Smooth muscle cell of the brain vasculature (primary cell): ENCODE data around the gene PDE4A.
"Not testable (repeated sequence)": the region's sequence is repeated elsewhere in the genome, so short reads cannot be mapped to it uniquely, and the experiment has no call there.

ENCODE experiments used
- DNase-seq: peaks from one replicate; pipeline ENCODE4 v3.0.0-alpha.2; 2012; ENCODE audit warnings: low read depth, low spot score

Gene PDE4A

DNA sequence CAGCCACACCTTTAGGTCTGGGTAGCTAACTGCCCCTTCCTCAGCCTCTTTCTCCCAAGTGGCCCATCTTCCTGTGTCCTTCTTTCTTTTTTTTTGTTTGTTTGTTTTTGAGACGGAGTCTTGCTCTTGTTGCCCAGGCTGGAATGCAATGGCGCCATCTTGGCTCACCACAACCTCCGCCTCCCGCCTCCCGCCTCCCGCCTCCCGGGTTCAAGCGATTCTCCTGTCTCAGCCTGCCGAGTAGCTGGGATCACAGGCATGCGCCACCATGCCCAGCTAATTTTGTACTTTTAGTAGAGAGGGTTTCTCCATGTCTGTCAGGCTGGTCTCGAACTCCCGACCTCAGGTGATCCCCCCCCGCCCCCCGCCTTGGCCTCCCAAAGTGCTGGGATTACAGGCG, 41.7 kb downstream of the PDE4A start:
- not testable (repeated sequence) for DNase-seq

DNA sequence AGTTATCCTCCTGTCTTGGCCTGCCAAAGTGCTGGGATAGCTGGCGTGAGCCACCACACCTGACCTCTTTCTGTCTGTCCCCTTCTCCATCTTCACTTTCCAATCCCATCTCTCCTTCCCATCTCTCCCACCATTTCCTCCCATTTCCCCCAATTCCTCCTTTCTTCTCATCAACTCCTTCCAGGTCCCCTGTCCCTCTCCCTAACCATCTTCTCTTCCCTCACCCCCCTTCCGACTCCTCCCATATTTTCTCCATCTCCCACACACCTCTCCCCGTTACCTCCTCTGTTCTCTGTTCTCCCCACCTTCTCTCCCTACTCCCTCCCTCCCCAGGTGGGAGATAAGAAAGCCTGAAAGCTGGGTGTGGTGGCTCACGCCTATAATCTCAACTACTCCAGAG, 42.2 kb downstream of the PDE4A start:
- DNase-seq = no peak

DNA sequence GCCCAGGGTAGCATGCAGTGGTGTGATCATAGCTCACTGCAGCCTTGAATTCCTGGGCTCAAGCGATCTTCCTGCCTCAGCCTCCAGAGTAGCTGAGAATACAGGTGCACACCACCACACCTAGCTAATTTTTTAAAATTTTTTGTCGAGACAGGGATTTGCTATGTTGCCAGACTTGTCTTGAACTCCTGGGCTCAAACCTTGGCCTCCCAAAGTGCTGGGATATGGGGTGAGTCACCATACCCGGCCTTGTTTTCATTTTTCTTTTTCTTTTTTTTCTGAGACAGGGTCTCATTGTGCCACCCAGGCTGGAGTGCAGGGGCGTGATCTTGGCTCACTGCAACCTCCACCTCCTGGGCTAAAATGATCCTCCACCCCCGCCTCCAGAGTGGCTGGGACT, 44.1 kb downstream of the PDE4A start:
- DNase-seq = no peak

DNA sequence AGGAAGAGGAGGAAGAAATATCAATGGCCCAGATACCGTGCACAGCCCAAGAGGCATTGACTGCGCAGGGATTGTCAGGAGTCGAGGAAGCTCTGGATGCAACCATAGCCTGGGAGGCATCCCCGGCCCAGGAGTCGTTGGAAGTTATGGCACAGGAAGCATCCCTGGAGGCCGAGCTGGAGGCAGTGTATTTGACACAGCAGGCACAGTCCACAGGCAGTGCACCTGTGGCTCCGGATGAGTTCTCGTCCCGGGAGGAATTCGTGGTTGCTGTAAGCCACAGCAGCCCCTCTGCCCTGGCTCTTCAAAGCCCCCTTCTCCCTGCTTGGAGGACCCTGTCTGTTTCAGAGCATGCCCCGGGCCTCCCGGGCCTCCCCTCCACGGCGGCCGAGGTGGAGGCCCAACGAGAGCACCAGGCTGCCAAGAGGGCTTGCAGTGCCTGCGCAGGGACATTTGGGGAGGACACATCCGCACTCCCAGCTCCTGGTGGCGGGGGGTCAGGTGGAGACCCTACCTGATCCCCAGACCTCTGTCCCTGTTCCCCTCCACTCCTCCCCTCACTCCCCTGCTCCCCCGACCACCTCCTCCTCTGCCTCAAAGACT, 46.9 kb downstream of the PDE4A start:
- DNase-seq = no peak

- no peak for DNase-seq
Observed at GRCh38 chr19:10468133-10468532, 47.8 kb downstream of the PDE4A start.

- no peak for DNase-seq
Observed at GRCh38 chr19:10471909-10472308, 51.6 kb downstream of the PDE4A start.

DNA sequence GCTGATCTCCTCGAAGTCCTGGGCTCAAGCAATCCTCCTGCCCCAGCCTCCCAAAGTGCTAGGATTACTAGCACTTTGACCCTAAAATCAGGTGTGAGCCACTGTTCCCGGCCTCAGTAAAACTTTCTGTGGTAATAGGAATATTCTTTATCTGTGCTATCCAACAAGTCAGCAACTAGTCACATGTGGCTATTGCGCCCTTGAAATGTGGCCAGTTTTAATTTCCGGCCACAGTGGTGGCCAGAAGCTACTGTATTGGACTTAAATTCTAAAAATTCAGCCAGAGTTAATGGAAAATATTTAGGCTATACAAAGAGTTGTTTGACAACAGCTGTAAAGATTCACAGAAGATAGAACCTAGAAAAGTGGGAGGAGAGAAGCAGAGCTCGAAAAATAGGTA, 52.9 kb downstream of the PDE4A start:
- DNase-seq = no peak

DNA sequence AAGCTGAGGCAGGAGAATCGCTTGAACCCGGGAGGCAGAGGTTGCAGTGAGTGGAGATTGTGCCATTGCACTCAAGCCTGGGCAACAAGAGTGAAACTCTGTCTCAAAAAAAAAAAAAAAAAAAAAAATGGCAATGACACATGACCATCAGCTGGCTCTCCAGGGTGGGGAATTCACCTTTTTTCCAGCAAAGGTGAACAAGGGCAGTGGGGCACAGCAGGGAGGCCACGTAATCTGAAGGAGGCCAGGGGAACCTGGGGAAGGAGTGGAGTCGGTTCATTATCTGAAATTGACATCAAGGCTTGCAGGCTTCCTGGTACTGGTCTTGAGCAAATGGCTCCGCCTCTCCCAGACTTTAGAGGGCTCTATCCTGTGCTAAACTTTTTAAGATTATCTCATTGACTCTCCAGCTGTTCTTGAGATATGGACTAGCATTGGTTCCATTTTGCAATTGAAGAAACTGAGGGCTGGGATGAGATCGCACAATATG, 54.7 kb downstream of the PDE4A start:
- DNase-seq = no peak

GRCh38 chr19:10478476-10478875, 58.1 kb downstream of the PDE4A start:
- no peak for DNase-seq

- DNase-seq = peak; percentile 75
Observed at GRCh38 chr19:10478903-10479384, 58.6 kb downstream of the PDE4A start.

GRCh38 chr19:10486551-10486950, 66.2 kb downstream of the PDE4A start:
- DNase-seq = no peak

DNA sequence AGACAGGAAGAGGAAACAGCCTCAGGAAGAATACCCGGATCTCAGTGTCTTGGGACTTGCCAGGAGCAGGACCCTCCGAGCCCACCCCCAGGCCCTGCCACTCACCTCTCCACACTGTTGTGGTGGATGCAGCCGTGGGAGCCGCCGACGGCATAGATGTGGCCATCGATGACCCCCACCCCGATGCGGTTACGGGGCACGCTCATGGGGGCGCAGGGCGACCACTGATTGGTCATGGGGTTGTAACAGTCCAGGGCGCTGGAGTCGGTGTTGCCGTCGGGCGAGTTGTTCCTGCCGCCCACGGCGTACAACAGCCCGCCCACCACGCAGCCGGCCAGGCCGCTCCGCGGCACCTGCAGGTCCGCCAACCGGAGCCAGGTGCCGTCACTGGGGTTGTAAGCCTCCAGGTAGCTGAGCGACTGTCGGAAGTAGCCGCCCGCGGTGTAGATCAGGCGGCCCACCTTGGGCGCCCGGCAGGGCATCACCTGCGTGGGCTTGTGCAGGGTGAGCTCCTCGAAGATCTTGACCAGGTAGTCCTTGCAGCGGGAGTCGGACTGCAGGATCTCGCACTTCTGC, 71.2 kb downstream of the PDE4A start:
- DNase-seq = no peak

GRCh38 chr19:10497371-10497770, 77.0 kb downstream of the PDE4A start:
- DNase-seq = no peak

DNA sequence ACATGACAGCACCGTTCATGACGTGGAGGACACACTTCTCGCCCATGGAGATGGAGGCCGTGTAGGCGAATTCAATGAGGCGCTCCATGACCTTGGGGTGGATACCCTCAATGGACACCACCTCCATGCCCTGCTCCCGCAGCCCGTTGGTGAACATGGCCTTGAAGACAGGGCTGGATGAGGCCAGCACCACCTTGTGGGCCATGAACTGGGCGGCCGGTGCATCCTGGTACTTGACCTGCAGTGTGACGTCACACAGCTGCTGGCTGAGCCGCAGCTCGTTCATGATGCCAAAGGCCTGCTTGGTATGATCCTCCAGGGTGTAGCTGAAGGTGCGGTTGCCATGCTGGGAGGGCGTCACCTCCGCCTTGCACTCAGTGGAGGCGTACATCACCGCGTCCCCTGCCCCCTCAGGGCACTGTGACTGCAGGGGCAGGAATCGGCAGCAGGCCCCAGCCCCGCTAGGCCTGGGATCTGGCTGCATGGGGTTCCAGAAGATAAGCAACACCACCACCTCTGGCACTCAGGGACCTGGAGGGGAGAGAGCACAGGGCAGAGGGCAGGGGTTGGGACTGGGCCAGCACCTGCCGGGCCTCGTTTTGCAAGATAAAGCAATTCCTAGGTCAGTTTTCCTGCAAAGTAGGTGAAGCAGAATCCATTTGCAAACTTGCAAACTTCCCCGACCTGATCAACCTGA, 79.4 kb downstream of the PDE4A start:
- DNase-seq = no peak

DNA sequence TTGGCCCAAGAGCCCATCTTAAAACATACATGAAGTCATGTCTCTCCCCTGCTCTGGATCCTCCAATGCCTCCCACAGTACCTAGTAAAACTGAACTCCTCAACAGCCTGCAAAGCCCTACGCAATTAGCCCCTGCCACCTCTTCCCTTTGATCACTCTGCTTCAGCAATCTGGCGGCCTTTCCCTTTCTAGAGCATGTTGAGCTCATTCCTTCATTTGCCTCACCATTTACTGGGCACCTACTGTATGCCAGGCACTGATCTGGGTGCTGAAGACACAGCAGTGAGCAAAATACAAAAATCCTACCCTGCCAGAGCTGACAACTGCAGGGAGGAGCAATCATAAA, 79.9 kb downstream of the PDE4A start:
- DNase-seq = no peak

DNA sequence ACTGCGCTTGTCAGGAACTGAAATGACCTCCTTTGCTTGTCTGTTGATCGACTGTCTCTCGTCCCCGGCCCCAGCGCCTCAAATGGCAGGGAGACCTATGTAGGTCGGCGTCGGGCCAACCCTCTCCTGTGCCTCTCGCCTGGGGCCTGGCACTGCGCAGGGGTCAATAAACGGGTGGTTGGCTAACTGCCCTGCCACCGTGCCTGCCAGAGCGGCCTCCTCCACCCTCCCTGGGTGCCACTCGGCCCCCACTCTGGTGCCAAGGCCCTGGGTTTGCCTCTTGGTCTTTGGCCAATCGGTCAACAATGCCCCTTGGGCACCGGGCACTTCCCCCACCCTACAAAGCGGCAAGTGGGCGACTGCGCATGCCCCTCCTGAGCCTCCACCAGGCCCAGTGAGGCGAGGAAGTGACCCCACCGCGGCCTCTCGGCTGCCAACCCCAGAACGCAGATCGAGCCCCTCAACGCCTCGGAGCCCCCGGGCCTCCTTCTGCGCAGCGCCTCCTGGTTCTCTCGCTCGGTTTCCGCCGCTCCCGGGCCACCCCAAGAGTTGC, 81.7 kb downstream of the PDE4A start:
- no peak for DNase-seq

DNA sequence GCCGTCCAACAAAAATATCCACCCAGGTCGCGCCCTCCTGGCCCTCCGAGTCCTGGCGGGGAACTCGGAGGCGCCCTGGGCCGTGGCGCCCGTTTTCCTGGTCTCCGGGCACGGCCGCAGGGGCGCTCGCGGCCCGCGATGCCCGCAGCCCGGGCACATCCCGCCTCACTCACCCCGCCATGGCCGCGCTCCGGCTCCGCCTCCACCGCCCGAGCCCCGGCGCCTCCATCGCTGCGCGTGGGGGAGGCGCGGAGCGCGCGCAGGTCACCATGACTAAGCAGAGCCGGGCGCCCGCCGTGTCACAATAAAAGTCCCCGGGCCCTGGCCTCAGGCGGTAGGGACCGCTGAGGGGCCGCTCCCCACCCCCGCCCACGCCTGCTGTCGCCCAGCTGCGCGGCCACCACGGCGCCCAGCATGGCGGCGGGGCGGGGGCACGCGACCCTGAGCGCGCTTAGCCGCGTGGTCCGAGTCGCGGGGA, 82.2 kb downstream of the PDE4A start:
- peak; percentile 46 for DNase-seq

DNA sequence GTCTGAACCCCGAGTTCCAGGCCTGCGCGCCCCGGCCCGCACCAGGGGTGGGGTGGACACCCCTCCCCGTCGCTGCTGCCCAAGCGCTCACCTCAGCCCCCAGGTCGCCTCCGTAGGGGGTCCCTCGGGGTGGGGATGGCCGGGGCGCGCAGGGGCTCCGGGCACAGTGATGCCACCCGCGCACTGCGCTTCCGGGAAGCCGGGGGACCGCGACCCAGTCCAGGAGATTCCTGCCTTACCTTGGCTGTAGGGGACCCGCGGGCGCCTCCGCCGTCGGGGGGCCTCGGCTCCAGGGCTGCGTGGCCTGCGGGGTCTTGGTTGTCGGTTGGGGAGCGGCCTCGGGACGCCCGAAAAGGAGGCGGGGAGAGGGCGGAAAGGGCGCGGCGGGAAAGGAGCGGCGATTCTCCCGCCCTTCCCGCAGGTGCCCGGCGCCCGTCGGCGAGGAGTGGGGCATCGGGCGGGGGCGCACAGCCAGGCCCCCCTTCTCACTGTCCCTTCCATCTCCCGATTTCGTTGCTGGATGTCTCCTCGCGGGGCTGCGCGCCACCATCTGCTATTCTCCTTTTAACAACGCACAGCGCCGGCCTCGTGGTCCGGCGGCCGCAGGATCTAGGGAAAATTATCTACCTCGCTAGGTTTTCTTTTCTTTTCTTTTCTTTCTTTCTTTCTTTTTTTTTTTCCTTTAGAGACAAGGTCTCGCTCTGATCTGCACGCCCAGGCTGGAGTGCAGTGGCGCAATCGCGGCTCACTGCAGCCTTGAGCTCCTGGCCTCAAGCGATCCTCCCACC, 82.9 kb downstream of the PDE4A start, which contains the start of gene KEAP1:
Gene KEAP1 (minus strand): TSS at position 355 of the 788 bp plus-strand sequence. CDS start 3,323 bp downstream, outside the sequence.
- DNase-seq = no peak

DNA sequence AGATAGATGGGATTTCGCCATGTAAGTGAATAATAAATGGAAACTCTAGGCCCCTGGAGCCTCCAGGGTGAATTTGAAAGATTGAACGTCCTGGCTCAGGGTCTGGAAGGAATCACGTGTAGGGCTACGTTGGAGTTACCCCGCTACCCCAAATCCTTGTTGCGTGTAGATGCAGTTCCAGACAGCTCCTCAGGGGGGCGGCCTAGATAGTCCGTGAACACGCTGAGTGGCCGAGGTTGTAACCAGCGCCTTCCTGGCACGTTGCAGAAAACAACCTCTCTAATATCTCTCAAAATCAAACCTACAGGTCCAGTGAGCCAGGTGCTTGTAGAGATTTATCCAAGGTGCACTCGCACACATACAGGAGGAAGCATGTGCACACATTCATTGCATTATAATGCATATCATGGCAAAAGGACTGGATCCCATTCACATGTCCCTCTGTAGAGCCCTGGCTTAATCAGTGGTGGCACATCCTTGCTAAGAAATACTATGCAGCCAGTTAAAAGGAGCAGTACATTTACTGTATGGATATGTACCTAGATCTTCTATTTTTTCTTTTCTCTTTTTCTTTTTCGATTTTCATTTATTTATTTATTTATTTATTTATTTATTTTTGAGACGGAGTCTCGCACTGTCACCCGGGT, 85.4 kb downstream of the PDE4A start:
- DNase-seq = peak; percentile 35

GRCh38 chr19:10508036-10508435, 87.7 kb downstream of the PDE4A start:
- DNase-seq = no peak

GRCh38 chr19:10508707-10509106, 88.4 kb downstream of the PDE4A start:
- no peak for DNase-seq
